Motor neuron (in vitro differentiated cells): ENCODE results near the gene PTPRG. TPM values are rescaled to one million over a fixed set of nuclear protein-coding genes. Genes with fewer than 3 reads are reported as not detected.

Experiments used
- ATAC-seq, 8 experiments: fragments of 200-7000 bp; cut with Tn5 transposase; replicated peaks in 6 of 8; 2 replicates each; pipeline ENCODE4 v1.8.0; 2021; ENCODE audit warnings: mild to moderate bottlenecking in 8 of 8, moderate library complexity in 8 of 8
- H3K27ac ChIP-seq, 2 donors: fragments of 250-450 bp; sonication (Bioruptor Pico); 2 replicates each; pipeline ENCODE4 v1.9.0; 2021; ENCODE audit warnings: antibody characterized with exemption in 2 of 2, mild to moderate bottlenecking in 2 of 2, moderate library complexity in 1 of 2
- H3K4me1 ChIP-seq, 2 donors: fragments of 250-450 bp; sonication (Bioruptor Pico); replicated peaks in 1 of 2; 2 replicates each; pipeline ENCODE4 v1.6.1; 2021; ENCODE audit warnings: antibody characterized with exemption in 2 of 2, mild to moderate bottlenecking in 2 of 2, moderate library complexity in 1 of 2
- H3K4me3 ChIP-seq, 5 donors: fragments of 250-450 bp; sonication (Bioruptor Pico); 2 replicates each; pipeline ENCODE4 v1.9.0; 2021; ENCODE audit warnings: antibody characterized with exemption in 5 of 5, mild to moderate bottlenecking in 5 of 5, moderate library complexity in 4 of 5
- WGBS, 10 experiments: fragments of 450-650 bp; shearing (Covaris generic); methylation state at CpG; one replicate each; pipeline ENCODE4 v1.0.0; 2022; 5-methylcytosine and 5-hydroxymethylcytosine counted together
- in situ Hi-C, 9 experiments: fragments of 400-800 bp; cut with MboI; loops; one replicate each; pipeline ENCODE4 v1.15.0; 2021; ENCODE audit warnings: low sequenced_read_pairs in 9 of 9, low pct_unique_long_range_greater_than_20kb in 2 of 9; ENCODE audit not compliant: unreplicated experiment in 9 of 9
- total RNA-seq, 8 experiments: library from RNA; unstranded; fragments of 300-600 nt; gene quantifications; 2 replicates each; pipeline versions ENCODE4 v1.2.3 to v1.2.4, GENCODE V29; 2022

PTPRG gene
- total RNA-seq, 8 experiments from 2014 or later, result 15.9 to 75.2 (median 42.9) TPM

GRCh38 chr3:61803983-61804382 lies 242.6 kb downstream of the PTPRG start:
- ATAC-seq, result peak in 5 of 8 experiments; percentile 46 to 83 (median 59)
- H3K27ac ChIP-seq, result no peak overlapping the region
- peaks cover 29 to 48% of the 10 kb centered on the region in 2 donors for H3K4me1 ChIP-seq
- in situ Hi-C loops, result loop anchor here in 1 of 9 experiments (25.0 kb wide), 1 partner anchor 217 kb away; no protein-coding TSS in a partner anchor
- WGBS, 10 experiments, result 0 to 100% (median 20%) methylated on average over 1 of the region's 1 CpG; no CpG with 5 or more reads in 2 of the 10 experiments
- no peak overlapping the region for H3K4me3 ChIP-seq

DNA sequence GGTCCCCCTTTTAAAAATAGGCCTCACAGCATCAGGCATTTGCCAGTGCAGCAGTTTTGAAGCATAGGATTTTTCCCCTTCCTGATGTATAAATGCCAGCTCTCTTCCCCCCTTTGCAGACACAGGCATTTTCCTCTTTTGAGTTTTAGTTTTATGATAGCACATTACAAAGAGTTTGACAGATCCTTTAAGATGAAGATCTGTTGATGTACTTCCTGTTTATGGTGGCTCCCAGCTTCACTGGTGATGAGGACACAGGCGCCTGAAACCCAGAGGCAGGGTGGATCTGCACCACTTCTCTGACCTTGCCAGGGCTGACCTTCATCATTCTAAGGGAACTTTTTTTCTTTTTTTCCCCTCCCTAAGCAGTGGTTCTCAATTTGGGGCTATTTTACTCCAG lies 243.4 kb downstream of the PTPRG start:
- ATAC-seq, result no peak
- H3K4me3 ChIP-seq, result no peak overlapping the region
- H3K4me1 ChIP-seq, result peaks cover 29 to 48% of the 10 kb centered on the region in 2 donors
- H3K27ac ChIP-seq, result no peak overlapping the region
- WGBS, 10 experiments, result 100% methylated on average over 1 of the region's 1 CpG; no CpG with 5 or more reads in 5 of the 10 experiments
- in situ Hi-C loops, result loop anchor here in 1 of 9 experiments (25.0 kb wide), 1 partner anchor 217 kb away; no protein-coding TSS in a partner anchor

DNA sequence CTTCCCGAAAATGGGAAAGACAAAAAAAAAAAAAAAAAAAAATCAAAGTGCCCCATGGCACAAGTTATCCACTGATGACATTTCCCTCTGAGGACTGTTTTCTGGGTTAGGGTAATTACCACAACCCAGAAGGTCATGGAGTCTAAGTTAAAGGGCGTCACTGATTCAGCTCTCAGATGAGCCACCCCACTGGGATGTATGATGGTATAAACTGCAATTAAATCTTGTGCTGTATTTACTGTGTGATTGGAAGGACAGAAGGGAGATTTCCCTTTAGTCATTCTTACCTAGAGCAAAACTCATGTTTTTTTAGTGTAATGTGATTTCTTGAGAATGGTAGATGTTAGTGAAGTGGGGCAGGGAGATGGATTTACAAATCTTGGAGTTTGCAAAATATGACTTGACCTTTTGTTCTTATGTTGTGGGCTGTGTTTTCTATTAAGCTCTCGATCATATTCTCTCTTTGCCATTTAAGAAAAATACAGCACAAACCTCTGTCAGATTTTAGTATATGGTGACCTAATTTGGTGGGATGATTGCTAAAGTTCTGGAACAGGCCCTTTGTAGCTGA lies 244.2 kb downstream of the PTPRG start:
- Histone ChIP-seq H3K4me1 (peaks cover 33 to 48% of the 10 kb centered on the region in 2 donors), H3K27ac (no peak overlapping the region), H3K4me3 (no peak overlapping the region)
- in situ Hi-C loops, result loop anchor here in 1 of 9 experiments (25.0 kb wide), 1 partner anchor 218 kb away; no protein-coding TSS in a partner anchor
- no peak for ATAC-seq
- WGBS, 10 experiments, result 14 to 100% (median 75%) methylated on average over 1 to 3 of the region's 3 CpGs

DNA sequence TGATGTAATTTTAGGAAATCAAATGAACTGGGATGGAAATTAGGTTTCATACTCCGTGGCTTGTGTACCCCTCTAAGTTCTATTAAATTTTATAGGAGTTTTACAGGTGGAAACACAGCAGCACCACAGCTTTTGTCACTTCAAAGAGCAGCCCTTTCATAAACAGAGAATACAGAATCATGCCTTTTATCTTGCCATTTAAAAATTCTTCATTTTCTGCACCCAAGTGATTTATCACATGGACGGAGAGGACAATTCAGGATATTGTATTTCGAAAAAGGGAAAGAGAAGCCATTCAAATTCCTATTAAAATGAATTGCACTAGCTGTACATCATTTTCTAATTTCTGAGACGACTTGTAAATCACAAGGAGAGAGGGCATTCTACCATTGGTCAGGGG lies 245.4 kb downstream of the PTPRG start:
- Histone ChIP-seq H3K4me1 (peaks cover 33 to 48% of the 10 kb centered on the region in 2 donors), H3K4me3 (no peak overlapping the region), H3K27ac (no peak overlapping the region)
- 14 to 95% (median 57%) methylated on average over 1 to 4 of the region's 4 CpGs for WGBS, 10 experiments
- ATAC-seq, result no peak
- in situ Hi-C loops, result loop anchor here in 1 of 9 experiments (25.0 kb wide), 1 partner anchor 220 kb away; no protein-coding TSS in a partner anchor

DNA sequence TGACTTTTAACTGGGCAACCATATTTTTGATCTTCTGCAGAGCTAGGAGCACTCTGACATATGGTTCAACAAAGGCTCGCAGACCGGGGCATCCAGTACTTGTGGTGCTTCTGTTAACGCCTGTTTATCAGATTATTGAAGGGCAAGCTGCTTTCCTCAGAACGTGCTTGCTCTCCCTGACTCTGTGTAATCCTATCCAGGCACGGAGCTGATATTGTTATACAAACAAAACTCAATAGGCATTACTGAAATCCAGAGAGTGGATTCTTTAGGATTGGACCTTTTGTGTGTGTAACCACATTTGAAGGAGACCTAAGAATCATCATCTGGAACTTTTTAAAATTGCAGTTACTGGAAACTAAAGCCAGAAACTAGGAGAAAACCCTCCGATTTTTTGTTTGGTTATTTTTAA lies 246.5 kb downstream of the PTPRG start:
- ATAC-seq, result peak in 4 of 8 experiments; percentile 33 to 61 (median 52)
- H3K4me1 ChIP-seq, result peaks cover 31 to 48% of the 10 kb centered on the region in 2 donors

GRCh38 chr3:61808526-61808925 lies 247.2 kb downstream of the PTPRG start:
- H3K27ac ChIP-seq, result no peak overlapping the region
- in situ Hi-C loops, result loop anchor here in 1 of 9 experiments (25.0 kb wide), 1 partner anchor 221 kb away; no protein-coding TSS in a partner anchor
- peaks cover 28 to 46% of the 10 kb centered on the region in 2 donors for H3K4me1 ChIP-seq
- no peak overlapping the region for H3K4me3 ChIP-seq
- no peak for ATAC-seq
- 32 to 81% (median 77%) methylated on average over 1 to 5 of the region's 5 CpGs; no CpG with 5 or more reads in 2 of the 10 experiments for WGBS, 10 experiments

More for the DNA sequence above, 246.5 kb downstream of the PTPRG start:
- no peak overlapping the region for H3K27ac ChIP-seq
- no peak overlapping the region for H3K4me3 ChIP-seq
- in situ Hi-C loops, result loop anchor here in 1 of 9 experiments (25.0 kb wide), 1 partner anchor 221 kb away; no protein-coding TSS in a partner anchor
- WGBS, 10 experiments, result 20 to 81% (median 50%) methylated on average over 2 to 6 of the region's 6 CpGs; no CpG with 5 or more reads in 3 of the 10 experiments

DNA sequence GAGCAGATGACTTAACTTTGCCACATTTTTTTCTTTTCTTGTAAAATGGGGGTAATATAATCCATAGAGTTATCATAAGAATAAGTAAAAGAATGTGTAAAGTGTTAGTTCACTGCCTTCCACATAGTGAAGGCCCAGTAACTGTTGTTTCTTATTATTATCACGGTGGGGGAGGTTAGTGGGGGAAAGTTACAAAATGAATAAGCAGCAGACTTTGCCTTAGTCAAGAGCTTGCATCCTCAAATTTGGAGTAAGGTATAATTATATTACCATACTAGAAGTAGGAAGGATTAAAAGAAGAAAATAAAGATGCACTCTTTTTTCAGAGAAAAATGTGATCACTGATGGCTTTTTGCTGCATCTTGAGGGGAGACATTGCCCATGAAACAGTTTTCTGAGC lies 247.6 kb downstream of the PTPRG start:
- H3K4me3 ChIP-seq, result no peak overlapping the region
- no peak for ATAC-seq
- in situ Hi-C loops, result loop anchor here in 1 of 9 experiments (25.0 kb wide), 1 partner anchor 222 kb away; no protein-coding TSS in a partner anchor
- 18 to 90% (median 56%) methylated on average over 1 of the region's 1 CpG; no CpG with 5 or more reads in 2 of the 10 experiments for WGBS, 10 experiments
- H3K4me1 ChIP-seq, result peaks cover 24 to 41% of the 10 kb centered on the region in 2 donors
- H3K27ac ChIP-seq, result no peak overlapping the region

- Histone ChIP-seq H3K4me3 (no peak overlapping the region), H3K27ac (no peak overlapping the region), H3K4me1 (peaks cover 23 to 37% of the 10 kb centered on the region in 2 donors)
- peak in 4 of 8 experiments; percentile 50 to 85 (median 58) for ATAC-seq
- WGBS, 10 experiments, result 36 to 100% (median 83%) methylated on average over 1 of the region's 1 CpG; no CpG with 5 or more reads in 3 of the 10 experiments
- in situ Hi-C loops, result loop anchor here in 1 of 9 experiments (25.0 kb wide), 1 partner anchor 223 kb away; no protein-coding TSS in a partner anchor
These were observed 248.5 kb downstream of the PTPRG start for GRCh38 chr3:61809879-61810278.

- Histone ChIP-seq H3K27ac (no peak overlapping the region), H3K4me3 (no peak overlapping the region), H3K4me1 (peaks cover 25 to 29% of the 10 kb centered on the region in 2 donors)
- in situ Hi-C loops, result loop anchor here in 1 of 9 experiments (25.0 kb wide), 1 partner anchor 224 kb away; no protein-coding TSS in a partner anchor
- WGBS, 10 experiments, result 100% methylated on average over 1 of the region's 1 CpG; no CpG with 5 or more reads in 7 of the 10 experiments
- no peak for ATAC-seq
These were observed 249.7 kb downstream of the PTPRG start for GRCh38 chr3:61810953-61811497.

DNA sequence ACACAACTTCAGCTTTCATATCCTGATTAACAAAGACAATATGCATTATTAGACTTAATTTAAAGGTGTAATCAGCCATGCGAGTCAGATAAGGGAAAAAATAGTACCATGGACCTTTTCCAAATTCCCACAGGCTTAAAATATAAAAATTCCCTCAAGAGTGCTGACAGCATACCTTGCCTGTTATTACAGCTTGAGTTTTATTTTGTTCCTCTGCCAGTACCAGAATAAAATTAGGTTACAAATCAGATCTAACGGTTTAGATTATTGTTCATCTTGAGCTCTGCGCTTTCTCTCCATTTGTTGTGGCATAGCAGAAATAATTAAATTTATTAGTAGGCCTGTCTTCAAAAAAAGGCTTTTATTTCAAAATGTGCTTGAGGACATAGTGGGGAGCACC lies 250.3 kb downstream of the PTPRG start:
- WGBS, 10 experiments, result 92 to 100% (median 100%) methylated on average over 1 to 3 of the region's 3 CpGs; no CpG with 5 or more reads in 2 of the 10 experiments
- H3K4me1 ChIP-seq, result peaks cover 23 to 25% of the 10 kb centered on the region in 2 donors
- H3K27ac ChIP-seq, result no peak overlapping the region
- no peak for ATAC-seq
- H3K4me3 ChIP-seq, result no peak overlapping the region
- in situ Hi-C loops, result loop anchor here in 1 of 9 experiments (25.0 kb wide), 1 partner anchor 224 kb away; no protein-coding TSS in a partner anchor

- no peak overlapping the region for H3K27ac ChIP-seq
- H3K4me3 ChIP-seq, result no peak overlapping the region
- WGBS, 10 experiments, result 50 to 100% (median 94%) methylated on average over 1 to 4 of the region's 4 CpGs
- in situ Hi-C loops, result loop anchor here in 1 of 9 experiments (25.0 kb wide), 1 partner anchor 225 kb away; no protein-coding TSS in a partner anchor
- H3K4me1 ChIP-seq, result peaks cover 19 to 21% of the 10 kb centered on the region in 2 donors
- ATAC-seq, result no peak
These were observed 250.7 kb downstream of the PTPRG start for GRCh38 chr3:61812085-61812484.

DNA sequence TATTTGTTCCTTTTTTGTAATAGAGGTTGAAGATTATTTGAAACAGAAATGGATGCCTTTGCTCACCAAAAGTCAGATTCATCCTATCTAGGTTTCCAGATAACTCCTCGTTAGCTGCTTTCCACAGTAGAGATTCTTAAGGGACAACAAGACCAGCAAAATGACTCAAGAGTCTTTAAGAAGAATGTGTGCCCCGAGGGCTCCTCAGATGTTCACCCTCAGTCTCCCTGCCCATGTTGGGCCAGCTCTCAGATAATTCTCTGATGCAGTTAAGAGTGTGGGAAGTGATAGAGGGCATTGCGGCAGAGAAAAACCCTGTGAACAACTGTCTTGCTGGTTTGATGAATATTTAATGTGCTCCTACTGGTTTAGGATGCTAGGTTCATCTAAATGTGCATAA lies 251.1 kb downstream of the PTPRG start:
- 74 to 100% (median 90%) methylated on average over 1 to 3 of the region's 3 CpGs; no CpG with 5 or more reads in 1 of the 10 experiments for WGBS, 10 experiments
- Histone ChIP-seq H3K4me1 (peaks cover 14 to 18% of the 10 kb centered on the region in 2 donors), H3K4me3 (no peak overlapping the region), H3K27ac (no peak overlapping the region)
- no peak for ATAC-seq
- in situ Hi-C loops, result loop anchor here in 1 of 9 experiments (25.0 kb wide), 1 partner anchor 225 kb away; no protein-coding TSS in a partner anchor

DNA sequence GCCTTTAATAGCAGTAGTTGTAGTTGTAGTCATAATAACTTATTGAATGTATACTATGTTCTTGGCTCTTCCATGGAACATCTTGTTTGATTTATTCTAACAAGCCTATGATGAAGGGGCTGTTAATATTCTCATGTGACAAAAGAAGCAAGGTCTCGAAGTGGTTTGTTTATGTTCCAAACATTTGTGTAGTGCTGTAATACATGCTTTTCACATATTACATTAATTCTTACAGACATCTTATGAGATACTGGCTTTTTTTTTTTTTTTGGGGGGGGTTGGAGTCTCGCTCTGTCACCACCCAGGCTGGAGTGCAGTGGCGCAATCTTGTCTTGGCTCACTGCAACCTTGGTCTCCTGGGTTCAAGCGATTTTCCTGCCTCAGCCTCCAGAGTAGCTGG lies 252.3 kb downstream of the PTPRG start:
- H3K27ac ChIP-seq, result no peak overlapping the region
- no peak for ATAC-seq
- in situ Hi-C loops, result loop anchor here in 1 of 9 experiments (25.0 kb wide), 1 partner anchor 226 kb away; no protein-coding TSS in a partner anchor

More for the DNA sequence above, 252.3 kb downstream of the PTPRG start:
- 7 to 100% (median 89%) methylated on average over 1 to 3 of the region's 4 CpGs; no CpG with 5 or more reads in 3 of the 10 experiments for WGBS, 10 experiments
- Histone ChIP-seq H3K4me3 (no peak overlapping the region), H3K4me1 (peaks cover 3 to 8% of the 10 kb centered on the region in 2 donors)
